ENCODE measurements around the gene TRIM5.
"Not testable (repeated sequence)": the region's sequence is repeated elsewhere in the genome, so short reads cannot be mapped to it uniquely, and the experiment has no call there.

The TRIM5 gene

DNA sequence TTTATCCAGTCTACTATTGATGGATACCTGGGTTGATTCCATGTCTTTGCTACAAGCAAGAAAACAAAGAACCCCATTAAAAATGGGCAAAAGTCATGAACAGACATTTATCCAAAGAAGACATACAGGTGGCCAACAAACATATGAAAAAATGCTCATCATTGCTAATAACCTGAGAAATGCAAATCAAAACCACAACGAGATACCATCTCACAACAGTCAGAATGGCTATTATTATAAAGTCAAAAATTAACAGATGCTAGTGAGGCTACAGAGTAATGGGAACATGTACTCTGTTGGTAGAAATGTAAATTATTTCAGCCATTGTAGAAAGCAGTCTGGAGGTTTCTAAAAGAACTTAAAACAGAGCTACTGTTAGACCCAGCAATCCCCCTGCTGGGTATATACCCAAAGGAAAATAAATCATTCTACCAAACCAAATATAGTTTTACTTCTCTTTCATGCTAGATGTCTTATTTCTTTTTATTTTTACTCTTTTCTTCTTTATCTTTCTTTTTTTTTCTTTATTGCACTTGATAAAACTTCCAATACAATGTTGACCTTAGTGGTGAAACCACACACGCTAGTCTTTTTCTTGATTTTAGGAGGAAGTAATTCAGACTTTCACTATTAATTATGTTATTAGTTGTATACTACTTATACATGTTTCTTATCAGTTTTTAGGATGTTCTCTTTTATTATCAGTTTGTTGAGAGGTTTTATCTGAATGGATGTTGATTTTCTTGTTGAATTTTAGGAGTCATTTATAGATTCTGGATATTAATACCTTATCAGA lies 19.1 kb upstream of the TRIM5 start:
- TF ChIP-seq TAF1 (IDR thresholded peaks at IDR 0.05; ENCODE audit: low read depth, low read length) (no peak), POLR2A (IDR thresholded peaks at IDR 0.05; ENCODE audit: low read depth, low read length) (no peak), POLR2AphosphoS5 (IDR thresholded peaks at IDR 0.05; ENCODE audit: low read depth, low read length) (no peak), POU2F2 (IDR thresholded peaks at IDR 0.05; ENCODE audit: low read depth, low read length) (no peak), SPI1 (IDR thresholded peaks at IDR 0.05; ENCODE audit: low read depth, low read length) (no peak), PAX5 (IDR thresholded peaks at IDR 0.05; ENCODE audit: insufficient read depth, low read length, severe bottlenecking) (no peak)
- FAIRE-seq (peak; percentile 82), DNase-seq (ENCODE audit: insufficient read length, low spot score) (no peak)

DNA sequence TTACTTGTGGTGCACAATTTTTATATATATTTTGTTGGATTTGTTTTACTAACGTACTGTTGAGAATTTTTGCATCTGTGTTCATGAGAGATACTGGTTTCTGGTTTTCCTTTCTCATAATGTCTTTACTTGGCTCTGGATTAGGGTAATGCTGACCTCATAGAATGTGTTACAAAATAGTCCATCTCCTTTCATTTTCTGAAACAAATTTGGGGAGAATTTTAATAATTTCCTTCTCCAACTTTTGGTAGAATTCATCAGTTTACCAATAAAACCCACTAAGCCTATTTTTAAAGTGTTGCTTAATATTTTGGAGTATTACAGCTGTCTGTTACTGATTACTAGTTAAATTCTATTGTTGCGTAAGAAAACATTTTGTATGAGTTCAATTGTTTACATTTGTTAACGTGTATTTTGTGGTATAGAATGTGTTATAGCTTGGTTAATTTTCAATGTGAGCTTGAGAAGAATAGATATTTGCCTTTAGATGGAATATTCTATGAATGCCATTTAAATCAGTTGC lies 16.2 kb upstream of the TRIM5 start:
- TF ChIP-seq SPI1 (IDR thresholded peaks at IDR 0.05; ENCODE audit: low read depth, low read length) (no peak), POLR2AphosphoS5 (IDR thresholded peaks at IDR 0.05; ENCODE audit: low read depth, low read length) (no peak), POLR2A (IDR thresholded peaks at IDR 0.05; ENCODE audit: low read depth, low read length) (no peak), POU2F2 (IDR thresholded peaks at IDR 0.05; ENCODE audit: low read depth, low read length) (no peak), TAF1 (IDR thresholded peaks at IDR 0.05; ENCODE audit: low read depth, low read length) (no peak), PAX5 (IDR thresholded peaks at IDR 0.05; ENCODE audit: insufficient read depth, low read length, severe bottlenecking) (no peak)
- peak; percentile 28 for FAIRE-seq
- no peak for DNase-seq (ENCODE audit: insufficient read length, low spot score)

DNA sequence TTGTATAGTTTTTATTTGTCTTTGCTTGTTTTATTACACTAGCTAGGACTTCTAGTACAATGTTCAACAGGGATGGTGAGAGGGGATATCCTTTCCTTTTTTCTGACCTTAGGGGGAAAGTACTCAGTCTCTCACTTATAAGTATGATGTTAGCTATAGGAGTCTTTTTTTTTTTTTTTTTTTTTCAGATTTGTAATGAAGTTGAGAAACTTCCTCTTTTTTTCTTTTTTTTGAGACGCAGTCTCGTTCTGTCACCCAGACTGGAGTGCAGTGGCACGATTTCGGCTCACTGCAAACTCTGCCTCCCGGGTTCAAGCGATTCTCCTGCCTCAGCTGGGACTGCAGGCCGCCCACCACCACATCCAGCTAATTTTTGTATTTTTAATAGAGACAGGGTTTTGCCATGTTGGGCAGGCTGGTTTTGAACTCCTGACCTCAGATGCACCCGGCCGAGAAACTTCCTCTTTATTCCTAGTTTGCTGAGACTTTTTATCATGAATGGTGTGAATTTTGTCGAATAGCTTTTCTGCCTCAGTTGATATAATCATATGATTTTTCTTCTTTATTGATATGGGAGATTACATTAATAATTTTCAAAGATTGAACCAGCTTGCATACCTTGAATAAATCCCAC lies 15.7 kb upstream of the TRIM5 start:
- TF ChIP-seq POLR2AphosphoS5 (IDR thresholded peaks at IDR 0.05; ENCODE audit: low read depth, low read length) (no peak), TAF1 (IDR thresholded peaks at IDR 0.05; ENCODE audit: low read depth, low read length) (no peak), PAX5 (IDR thresholded peaks at IDR 0.05; ENCODE audit: insufficient read depth, low read length, severe bottlenecking) (no peak), POU2F2 (IDR thresholded peaks at IDR 0.05; ENCODE audit: low read depth, low read length) (no peak), SPI1 (IDR thresholded peaks at IDR 0.05; ENCODE audit: low read depth, low read length) (no peak), POLR2A (IDR thresholded peaks at IDR 0.05; ENCODE audit: low read depth, low read length) (no peak)
- no peak for DNase-seq (ENCODE audit: insufficient read length, low spot score)
- FAIRE-seq = no peak

DNA sequence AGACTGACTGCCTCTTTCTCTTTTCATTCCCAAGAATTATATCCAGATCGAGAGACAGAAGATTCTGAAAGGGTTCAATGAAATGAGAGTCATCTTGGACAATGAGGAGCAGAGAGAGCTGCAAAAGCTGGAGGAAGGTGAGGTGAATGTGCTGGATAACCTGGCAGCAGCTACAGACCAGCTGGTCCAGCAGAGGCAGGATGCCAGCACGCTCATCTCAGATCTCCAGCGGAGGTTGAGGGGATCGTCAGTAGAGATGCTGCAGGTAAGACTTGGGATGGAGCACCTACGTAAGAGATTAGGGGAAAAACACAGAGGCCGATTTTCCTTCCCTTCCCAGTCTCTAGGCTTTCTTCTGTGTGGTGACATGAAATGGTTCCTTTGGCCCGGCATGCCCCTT lies 13.4 kb upstream of the TRIM5 start:
- TF ChIP-seq SPI1 (IDR thresholded peaks at IDR 0.05; ENCODE audit: low read depth, low read length) (no peak), POU2F2 (IDR thresholded peaks at IDR 0.05; ENCODE audit: low read depth, low read length) (no peak), POLR2AphosphoS5 (IDR thresholded peaks at IDR 0.05; ENCODE audit: low read depth, low read length) (no peak; the same call in 1 of the 2 replicates), POLR2A (IDR thresholded peaks at IDR 0.05; ENCODE audit: low read depth, low read length) (peak; percentile 19; the same call in 1 of the 2 replicates)
- FAIRE-seq (no peak), DNase-seq (ENCODE audit: insufficient read length, low spot score) (no peak)

DNA sequence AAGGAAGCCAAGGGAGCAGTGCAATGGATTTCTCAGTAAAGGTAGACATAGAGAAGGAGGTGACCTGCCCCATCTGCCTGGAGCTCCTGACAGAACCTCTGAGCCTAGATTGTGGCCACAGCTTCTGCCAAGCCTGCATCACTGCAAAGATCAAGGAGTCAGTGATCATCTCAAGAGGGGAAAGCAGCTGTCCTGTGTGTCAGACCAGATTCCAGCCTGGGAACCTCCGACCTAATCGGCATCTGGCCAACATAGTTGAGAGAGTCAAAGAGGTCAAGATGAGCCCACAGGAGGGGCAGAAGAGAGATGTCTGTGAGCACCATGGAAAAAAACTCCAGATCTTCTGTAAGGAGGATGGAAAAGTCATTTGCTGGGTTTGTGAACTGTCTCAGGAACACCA lies 11.3 kb upstream of the TRIM5 start:
- no peak for FAIRE-seq
- no peak for TF ChIP-seq PAX5 (IDR thresholded peaks at IDR 0.05; ENCODE audit: insufficient read depth, low read length, severe bottlenecking)
- TF ChIP-seq SPI1 (IDR thresholded peaks at IDR 0.05; ENCODE audit: low read depth, low read length) = no peak
- TF ChIP-seq POLR2AphosphoS5 (IDR thresholded peaks at IDR 0.05; ENCODE audit: low read depth, low read length) = no peak
- no peak for TF ChIP-seq POU2F2 (IDR thresholded peaks at IDR 0.05; ENCODE audit: low read depth, low read length)
- no peak for TF ChIP-seq POLR2A (IDR thresholded peaks at IDR 0.05; ENCODE audit: low read depth, low read length)
- TF ChIP-seq TAF1 (IDR thresholded peaks at IDR 0.05; ENCODE audit: low read depth, low read length) = no peak

DNA sequence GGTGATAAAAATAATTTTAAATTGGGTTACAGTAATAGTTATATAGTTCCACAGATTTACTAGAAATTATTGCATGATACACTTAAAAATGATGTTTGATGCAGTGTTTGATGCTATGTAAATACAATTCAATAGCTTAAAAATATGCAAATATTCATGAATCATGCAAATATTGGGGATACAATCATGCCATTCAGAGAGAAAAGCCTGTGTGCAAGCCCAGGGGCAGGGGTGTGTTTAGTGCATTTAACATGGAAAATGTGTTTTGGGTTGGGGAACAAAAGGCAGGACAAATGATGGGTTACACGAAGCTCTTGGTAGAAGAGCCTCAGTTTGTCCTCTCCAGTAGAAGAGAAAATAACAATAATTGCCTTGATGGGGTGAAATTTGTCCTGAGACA lies 10.7 kb upstream of the TRIM5 start:
- FAIRE-seq = no peak
- no peak for DNase-seq (ENCODE audit: insufficient read length, low spot score)
- TF ChIP-seq TAF1 (IDR thresholded peaks at IDR 0.05; ENCODE audit: low read depth, low read length) (no peak), POU2F2 (IDR thresholded peaks at IDR 0.05; ENCODE audit: low read depth, low read length) (no peak), POLR2A (IDR thresholded peaks at IDR 0.05; ENCODE audit: low read depth, low read length) (no peak), POLR2AphosphoS5 (IDR thresholded peaks at IDR 0.05; ENCODE audit: low read depth, low read length) (no peak), SPI1 (IDR thresholded peaks at IDR 0.05; ENCODE audit: low read depth, low read length) (no peak), PAX5 (IDR thresholded peaks at IDR 0.05; ENCODE audit: insufficient read depth, low read length, severe bottlenecking) (no peak)

More for the DNA sequence above, 11.3 kb upstream of the TRIM5 start:
- no peak for DNase-seq (ENCODE audit: insufficient read length, low spot score)

DNA sequence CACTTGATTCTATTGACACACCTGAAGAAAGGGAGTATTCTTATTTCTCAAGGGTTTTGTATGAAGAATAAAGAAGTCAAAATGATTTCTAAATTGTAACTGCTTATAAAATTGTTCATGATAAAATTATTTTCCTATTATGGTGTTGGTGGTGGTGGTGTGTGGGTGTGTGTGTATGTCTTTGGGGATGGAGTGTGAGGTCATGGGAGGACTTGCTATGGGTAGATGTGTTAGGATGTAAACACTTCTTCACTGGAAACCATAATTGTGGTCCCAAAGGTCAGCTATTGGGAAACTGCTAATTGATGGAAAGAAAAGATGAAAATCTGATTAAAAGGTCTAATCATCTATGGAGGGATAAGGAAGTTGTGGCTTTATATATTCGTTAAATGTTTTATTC lies 9.8 kb upstream of the TRIM5 start:
- DNase-seq (ENCODE audit: insufficient read length, low spot score) = no peak
- FAIRE-seq = no peak
- TF ChIP-seq POLR2AphosphoS5 (IDR thresholded peaks at IDR 0.05; ENCODE audit: low read depth, low read length) (no peak), POU2F2 (IDR thresholded peaks at IDR 0.05; ENCODE audit: low read depth, low read length) (no peak), TAF1 (IDR thresholded peaks at IDR 0.05; ENCODE audit: low read depth, low read length) (no peak), POLR2A (IDR thresholded peaks at IDR 0.05; ENCODE audit: low read depth, low read length) (no peak), PAX5 (IDR thresholded peaks at IDR 0.05; ENCODE audit: insufficient read depth, low read length, severe bottlenecking) (no peak), SPI1 (IDR thresholded peaks at IDR 0.05; ENCODE audit: low read depth, low read length) (no peak)

DNA sequence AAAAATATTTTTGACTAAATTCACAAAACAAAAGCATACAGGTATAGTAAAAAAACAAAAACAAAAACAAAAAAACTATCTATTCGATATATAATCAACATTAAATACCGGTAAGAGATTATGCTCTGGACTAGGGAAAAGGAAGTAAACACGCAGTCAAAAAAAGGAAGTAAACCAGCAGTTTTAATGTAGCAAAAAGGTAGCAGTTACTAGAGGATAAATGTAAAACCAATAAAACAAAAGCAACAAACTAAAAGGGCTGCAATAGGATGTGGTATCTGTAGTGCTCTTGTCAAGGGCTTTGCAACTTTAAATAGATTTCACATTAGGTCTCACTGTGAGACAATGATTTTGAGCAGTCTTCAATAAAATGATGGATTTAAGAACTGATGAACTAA lies 7.1 kb upstream of the TRIM5 start:
- DNase-seq (ENCODE audit: insufficient read length, low spot score) (no peak), FAIRE-seq (no peak)
- TF ChIP-seq TAF1 (IDR thresholded peaks at IDR 0.05; ENCODE audit: low read depth, low read length) = no peak
- TF ChIP-seq SPI1 (IDR thresholded peaks at IDR 0.05; ENCODE audit: low read depth, low read length) = no peak
- TF ChIP-seq POLR2A (IDR thresholded peaks at IDR 0.05; ENCODE audit: low read depth, low read length) = no peak
- TF ChIP-seq POLR2AphosphoS5 (IDR thresholded peaks at IDR 0.05; ENCODE audit: low read depth, low read length) = no peak
- no peak for TF ChIP-seq PAX5 (IDR thresholded peaks at IDR 0.05; ENCODE audit: insufficient read depth, low read length, severe bottlenecking)
- TF ChIP-seq POU2F2 (IDR thresholded peaks at IDR 0.05; ENCODE audit: low read depth, low read length) = no peak

DNA sequence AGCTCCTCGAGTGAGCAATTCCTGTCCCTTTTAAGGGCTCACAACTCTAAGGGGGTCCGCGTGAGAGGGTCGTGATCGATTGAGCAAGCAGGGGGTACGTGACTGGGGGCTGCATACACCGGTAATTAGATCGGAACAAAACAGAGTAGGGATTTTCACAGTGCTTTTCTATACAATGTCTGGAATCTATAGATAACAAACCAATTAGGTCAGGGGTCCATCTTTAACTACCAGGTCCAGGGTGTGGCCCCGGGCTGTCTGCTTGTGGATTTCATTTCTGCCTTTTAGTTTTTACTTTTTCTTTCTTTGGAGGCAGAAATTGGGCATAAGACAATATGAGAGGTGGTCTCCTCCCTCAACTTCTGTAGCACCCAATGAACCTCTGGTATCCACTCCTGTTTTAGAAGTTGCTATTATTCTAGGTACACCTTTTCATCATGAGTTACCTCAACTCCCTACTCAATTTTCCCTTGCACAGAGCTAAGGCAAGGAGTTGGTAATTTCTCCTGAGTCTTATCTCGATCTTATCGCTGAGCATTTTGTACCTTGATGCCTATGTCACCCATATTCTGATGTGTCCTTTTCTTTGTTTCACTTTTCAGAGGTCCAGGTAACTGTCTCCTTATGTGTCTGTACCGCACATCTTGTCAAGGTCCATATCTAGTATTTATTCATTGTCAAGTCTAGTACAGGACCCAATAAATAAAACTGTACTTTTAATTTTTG lies 6.5 kb upstream of the TRIM5 start:
- not testable (repeated sequence) for DNase-seq (ENCODE audit: insufficient read length, low spot score); FAIRE-seq
- 0 out of 2 replicates have a peak, but pooled peaks have one; percentile 27 for TF ChIP-seq POLR2AphosphoS5 (IDR thresholded peaks at IDR 0.05; ENCODE audit: low read depth, low read length)
